ENCODE results near the gene IRAG1.

GRCh38 chr11:10654811-10655150 lies 38.8 kb downstream of the IRAG1 start:
- TF ChIP-seq CTCF (IDR thresholded peaks at IDR 0.05) (no peak), EZH2 (IDR thresholded peaks at IDR 0.05) (no peak)
